PC-3 (cell line): ENCODE data around the gene APOL2. TPM values are rescaled to one million over a fixed set of nuclear protein-coding genes. Genes with fewer than 3 reads are reported as not detected.

Experiments
- ATAC-seq: fragments of 200-7000 bp; cut with Tn5 transposase; 2 replicates; pipeline ENCODE4 v1.9.1; 2020; ENCODE audit warnings: mild to moderate bottlenecking, moderate library complexity
- BruUV-seq: library from RNA; stranded (reverse); fragments of 400-500 nt; replicated peaks from 2 replicates; lab custom pipeline; 2021; lab: Mats Ljungman, UMichigan
- CTCF ChIA-PET: fragments of 300-600 bp; sonication (Branson Sonifier 250); formaldehyde crosslinking; loops from one replicate; lab custom pipeline; 2022; ENCODE audit warnings: antibody characterized with exemption; lab: Charles Lee
- POLR2A ChIA-PET: fragments of 300-600 bp; sonication (Branson Sonifier 250); formaldehyde crosslinking; loops from one replicate; lab custom pipeline; 2022; ENCODE audit warnings: antibody characterized with exemption; ENCODE audit not compliant: unreplicated experiment; lab: Charles Lee
- DNase-seq: peaks from one replicate; pipeline ENCODE4 v3.0.0-alpha.2; 2015
- H2AFZ ChIP-seq: fragments of 300-600 bp; sonication (generic); 2 replicates; pipeline ENCODE4 v1.6.0; 2016; ENCODE audit warnings: antibody characterized with exemption, low read length
- H3F3A ChIP-seq: fragments of 300-600 bp; sonication (generic); one replicate; pipeline ENCODE4 v1.6.0; 2017; ENCODE audit warnings: antibody characterized with exemption, low read length, control low read depth, mild to moderate bottlenecking; ENCODE audit not compliant: unreplicated experiment
- H3K27ac ChIP-seq: fragments of 300-600 bp; sonication (generic); 2 replicates; pipeline ENCODE4 v1.5.1; 2016; ENCODE audit warnings: mild to moderate bottlenecking, low read length
- H3K27me3 ChIP-seq: fragments of 300-600 bp; sonication (generic); 2 replicates; pipeline ENCODE4 v1.6.1; 2016; ENCODE audit warnings: low read length, mixed read lengths
- H3K36me3 ChIP-seq: fragments of 300-600 bp; sonication (generic); 2 replicates; pipeline ENCODE4 v1.6.1; 2016; ENCODE audit warnings: low read depth, mixed run types, low read length, mixed read lengths
- H3K4me1 ChIP-seq: fragments of 300-600 bp; sonication (generic); 2 replicates; pipeline ENCODE4 v1.5.1; 2016; ENCODE audit warnings: low read length; ENCODE audit not compliant: insufficient read depth
- H3K4me2 ChIP-seq: fragments of 300-600 bp; sonication (generic); 2 replicates; pipeline ENCODE4 v1.6.0; 2016; ENCODE audit warnings: low read length
- H3K4me3 ChIP-seq: fragments of 300-600 bp; sonication (generic); 2 replicates; pipeline ENCODE4 v1.5.1; 2016; ENCODE audit warnings: mild to moderate bottlenecking, low read length, mixed read lengths
- H3K79me2 ChIP-seq: fragments of 300-600 bp; sonication (generic); 2 replicates; pipeline ENCODE4 v1.6.1; 2017; ENCODE audit warnings: low read length, mixed read lengths
- H3K9ac ChIP-seq: fragments of 300-600 bp; sonication (generic); 2 replicates; pipeline ENCODE4 v1.6.0; 2016; ENCODE audit warnings: mild to moderate bottlenecking, low read length
- H3K9me2 ChIP-seq: fragments of 300-600 bp; sonication (generic); replicated peaks from 2 replicates; pipeline ENCODE4 v1.6.1; 2016; ENCODE audit warnings: mixed run types, low read length, mixed read lengths
- H3K9me3 ChIP-seq: fragments of 300-600 bp; sonication (generic); 2 replicates; pipeline ENCODE4 v1.6.1; 2016; ENCODE audit warnings: low read length, mixed read lengths
- H4K20me1 ChIP-seq: fragments of 300-600 bp; sonication (generic); 2 replicates; pipeline ENCODE4 v1.6.1; 2016; ENCODE audit warnings: low read length, mixed read lengths
- CTCF ChIP-seq: fragments of 300-600 bp; sonication (generic); conservative IDR thresholded peaks from 2 replicates; pipeline ENCODE4 v1.5.1; 2017; ENCODE audit warnings: antibody characterized with exemption, low read depth, mild to moderate bottlenecking, low read length
- EZH2 ChIP-seq: fragments of 300-600 bp; sonication (generic); IDR thresholded peaks from one replicate; pipeline ENCODE4 v1.6.1; 2017; ENCODE audit warnings: antibody characterized with exemption, mild to moderate bottlenecking, low read length; ENCODE audit not compliant: unreplicated experiment
- EZH2phosphoT487 ChIP-seq: fragments of 300-600 bp; sonication (generic); IDR thresholded peaks from 2 replicates; pipeline ENCODE4 v1.6.1; 2018; ENCODE audit warnings: mild to moderate bottlenecking, antibody characterized with exemption, low read length, borderline replicate concordance
- intact Hi-C: fragments of 100-400 bp; cut with micrococcal nuclease; formaldehyde crosslinking; loops from 2 replicates; pipeline ENCODE4 v1.9.0; 2023
- total RNA-seq: library from RNA; depleted of rRNA; stranded (reverse); fragments of >200 nt; gene quantifications from 2 replicates; pipeline ENCODE4 v1.2.3, GENCODE V29; 2014

Gene APOL2
- total RNA-seq, 1 experiment from 2014 or later = 9.7 TPM

GRCh38 chr22:36199001-36199551, 40.3 kb downstream of the APOL2 start:
- Histone ChIP-seq H4K20me1 (no peaks in the 10 kb centered on the region), H3K9me3 (no peaks in the 10 kb centered on the region), H3K36me3 (no peaks in the 10 kb centered on the region; the same call in 1 of the 2 replicates), H3K4me2 (no peak overlapping the region), H3K4me1 (peaks cover 5% of the 10 kb centered on the region; the same call in 1 of the 2 replicates), H3K27ac (no peak overlapping the region), H3K9ac (no peak overlapping the region), H3F3A (no peaks in the 10 kb centered on the region), H3K79me2 (no peaks in the 10 kb centered on the region), H3K4me3 (no peak overlapping the region), H3K9me2 (no peaks in the 10 kb centered on the region), H2AFZ (no peak overlapping the region), H3K27me3 (no peaks in the 10 kb centered on the region)
- no peak for TF ChIP-seq EZH2
- TF ChIP-seq CTCF = no peak
- TF ChIP-seq EZH2phosphoT487 = no peak
- ATAC-seq = no peak; the same call in 1 of the 2 replicates
- ChIA-PET POLR2A (no interaction called here), CTCF (no interaction called here)
- intact Hi-C loops = loop anchor here (5.0 kb wide), 1 partner anchor 38 kb away; the partner anchor contains the start of gene APOL2
- DNase-seq = peak; percentile 6
- no TSS peak for BruUV-seq

GRCh38 chr22:36198536-36198935, 40.8 kb downstream of the APOL2 start:
- TF ChIP-seq EZH2 (no peak), EZH2phosphoT487 (no peak), CTCF (no peak)
- ATAC-seq = no peak
- no peak overlapping the region for H3K9ac ChIP-seq
- H3F3A ChIP-seq = no peaks in the 10 kb centered on the region
- H3K27ac ChIP-seq = no peak overlapping the region
- H3K4me2 ChIP-seq = no peak overlapping the region
- DNase-seq = no peak
- POLR2A ChIA-PET = no interaction called here
- H2AFZ ChIP-seq = no peak overlapping the region
- H4K20me1 ChIP-seq = no peaks in the 10 kb centered on the region
- no peaks in the 10 kb centered on the region for H3K27me3 ChIP-seq
- CTCF ChIA-PET = interaction anchor here (0.5 kb wide), 1 partner anchor 80 kb away, joined by 3 read pairs; no protein-coding TSS in a partner anchor
- BruUV-seq = no TSS peak
- no peaks in the 10 kb centered on the region for H3K79me2 ChIP-seq
- no peak overlapping the region for H3K4me3 ChIP-seq
- no peaks in the 10 kb centered on the region; the same call in 1 of the 2 replicates for H3K36me3 ChIP-seq
- no peaks in the 10 kb centered on the region for H3K9me2 ChIP-seq
- peaks cover 1% of the 10 kb centered on the region; the same call in 1 of the 2 replicates for H3K4me1 ChIP-seq
- intact Hi-C loops = loop anchor here (5.0 kb wide), 1 partner anchor 39 kb away; the partner anchor contains the start of gene APOL2
- H3K9me3 ChIP-seq = no peaks in the 10 kb centered on the region

GRCh38 chr22:36197514-36198146, 41.7 kb downstream of the APOL2 start:
- Histone ChIP-seq H2AFZ (no peak overlapping the region), H3K27ac (no peak overlapping the region)
- intact Hi-C loops = loop anchor here (5.0 kb wide), 1 partner anchor 40 kb away; the partner anchor contains the start of gene APOL2

More at GRCh38 chr22:36197514-36198146, 41.7 kb downstream of the APOL2 start:
- ATAC-seq (no peak), DNase-seq (no peak)
- no peak overlapping the region for H3K4me3 ChIP-seq
- CTCF ChIA-PET = interaction anchor here (0.5 kb wide), 1 partner anchor 81 kb away, joined by 3 read pairs; no protein-coding TSS in a partner anchor
- H3K79me2 ChIP-seq = no peaks in the 10 kb centered on the region
- no peaks in the 10 kb centered on the region for H4K20me1 ChIP-seq
- H3K36me3 ChIP-seq = no peaks in the 10 kb centered on the region; the same call in 1 of the 2 replicates
- H3K27me3 ChIP-seq = no peaks in the 10 kb centered on the region
- H3K9me2 ChIP-seq = no peaks in the 10 kb centered on the region
- no peaks in the 10 kb centered on the region for H3K9me3 ChIP-seq
- TF ChIP-seq CTCF (no peak), EZH2phosphoT487 (no peak), EZH2 (no peak)
- no peaks in the 10 kb centered on the region for H3K4me1 ChIP-seq
- no peaks in the 10 kb centered on the region for H3F3A ChIP-seq
- H3K4me2 ChIP-seq = no peak overlapping the region
- POLR2A ChIA-PET = no interaction called here
- no peak overlapping the region for H3K9ac ChIP-seq
- BruUV-seq = no TSS peak
